GM19238 (cell line): ENCODE results near the gene ZNF132.
"Not testable (repeated sequence)": the region's sequence is repeated elsewhere in the genome, so short reads cannot be mapped to it uniquely, and the experiment has no call there.

Experiments used
- DNase-seq: peaks from one replicate; pipeline ENCODE4 v3.0.0; 2011; ENCODE audit warnings: low spot score; ENCODE audit not compliant: insufficient read length

Gene ZNF132

DNA sequence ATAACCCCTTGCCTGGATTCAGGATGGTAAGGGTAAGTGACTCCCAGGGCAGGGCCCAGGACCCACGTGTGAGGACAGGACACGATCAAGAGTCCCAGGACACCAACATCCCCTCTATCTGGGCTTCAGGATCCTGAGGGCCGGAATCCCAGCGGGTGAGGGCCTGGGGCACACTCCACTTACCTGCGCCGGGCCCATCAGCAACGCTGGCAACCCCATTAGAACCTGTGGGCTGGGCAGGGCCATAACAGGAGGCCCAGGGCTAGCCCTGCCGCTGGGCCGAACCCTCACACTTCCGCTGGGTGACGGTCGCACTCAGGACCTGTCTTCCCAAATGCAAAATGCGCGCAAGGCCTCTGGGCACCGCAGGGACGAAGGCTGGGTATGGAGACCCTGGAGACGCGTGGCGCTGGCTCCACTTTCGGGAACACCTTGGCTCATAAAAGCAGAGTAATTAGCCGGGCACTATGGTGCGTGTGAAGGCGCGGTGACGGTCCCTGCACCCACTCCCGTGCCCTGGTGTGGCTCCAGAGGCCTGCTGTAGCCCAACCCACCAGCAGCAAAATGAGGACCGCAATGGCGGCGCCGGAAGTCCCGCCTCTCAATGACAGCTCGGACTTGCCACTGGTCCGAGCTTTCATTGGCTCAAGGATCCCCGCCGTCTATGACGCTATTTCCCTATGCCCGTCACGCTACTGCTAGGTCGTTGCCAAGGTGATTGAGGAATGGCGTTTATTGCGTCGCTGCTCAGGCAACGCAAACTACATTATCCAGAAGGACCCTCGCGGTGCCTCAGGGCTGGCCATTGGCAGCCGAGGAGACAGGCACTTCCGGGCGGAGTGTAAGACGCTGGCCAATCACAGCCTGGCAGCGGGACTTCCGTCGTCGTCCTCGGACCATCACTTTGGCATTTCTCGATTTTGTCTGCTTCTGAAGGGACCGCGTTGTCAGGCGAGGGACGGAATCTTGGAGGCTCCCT, at the start of gene ZNF132:
ZNF132 (minus strand) TSS at position 578 of the 979 bp plus-strand sequence; CDS start at position 246, 332 bp downstream.
- DNase-seq, result peak; percentile 94

GRCh38 chr19:58484349-58484748, 44.4 kb upstream of the ZNF132 start:
- DNase-seq, result not testable (repeated sequence)

DNA sequence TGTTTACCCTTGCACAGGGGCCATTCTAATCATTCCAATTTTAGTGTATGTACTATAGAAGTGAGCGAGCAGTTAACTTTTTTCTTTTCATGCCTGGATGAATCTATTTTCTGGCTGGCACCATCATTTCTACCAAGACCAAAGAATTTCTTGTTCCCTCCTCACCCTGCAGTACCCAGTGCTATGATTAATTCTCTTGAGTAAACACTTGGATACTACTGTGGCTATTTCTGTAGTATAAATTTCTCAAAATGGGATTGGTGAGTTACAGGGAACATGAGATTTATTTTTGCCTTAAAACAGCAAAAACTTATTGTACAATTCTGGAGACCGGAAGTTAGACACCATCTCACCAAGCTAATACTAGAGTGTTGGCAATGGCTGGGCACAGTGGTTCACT, 43.8 kb upstream of the ZNF132 start:
- DNase-seq, result no peak

DNA sequence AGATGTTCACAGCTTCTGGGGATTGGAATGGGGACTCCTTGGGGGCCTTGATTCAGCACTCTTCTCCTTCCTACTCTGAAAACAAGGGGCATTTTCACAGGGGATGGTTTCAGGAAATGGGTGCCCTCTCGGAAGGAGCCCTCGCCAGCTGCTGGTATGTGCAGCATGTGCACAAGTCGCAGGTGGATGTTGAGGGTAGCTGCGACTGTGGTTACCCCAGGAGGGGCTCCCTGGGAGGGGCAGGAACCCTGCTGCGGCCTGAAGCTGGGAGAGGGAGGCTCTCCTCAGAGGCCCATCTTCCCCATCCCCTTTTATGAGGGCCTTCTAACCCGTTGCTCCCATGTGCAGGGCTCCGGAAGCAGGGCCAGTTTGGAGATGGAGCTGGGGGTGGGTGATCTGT, 42.4 kb upstream of the ZNF132 start:
- no peak for DNase-seq

DNA sequence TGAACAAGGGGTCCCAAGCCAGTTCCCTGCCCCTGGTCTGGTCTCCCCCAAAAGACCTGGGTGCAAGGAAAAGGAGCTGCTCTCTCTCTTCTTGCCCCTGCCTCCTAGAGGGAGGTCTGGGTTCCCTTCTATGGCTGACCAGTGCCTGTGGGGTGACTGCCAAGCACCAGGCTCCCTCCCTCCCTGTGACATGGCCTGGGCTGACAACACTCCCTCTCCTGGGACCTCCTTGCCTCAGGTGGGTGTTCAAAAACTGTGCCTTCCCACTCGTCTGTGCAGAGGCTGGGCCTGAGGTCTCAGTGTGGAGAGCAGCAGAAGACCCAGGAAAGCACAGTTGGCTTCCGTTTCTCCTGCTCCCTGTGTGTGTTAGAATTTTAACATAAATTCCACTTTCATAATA, 40.9 kb upstream of the ZNF132 start:
- no peak for DNase-seq

DNA sequence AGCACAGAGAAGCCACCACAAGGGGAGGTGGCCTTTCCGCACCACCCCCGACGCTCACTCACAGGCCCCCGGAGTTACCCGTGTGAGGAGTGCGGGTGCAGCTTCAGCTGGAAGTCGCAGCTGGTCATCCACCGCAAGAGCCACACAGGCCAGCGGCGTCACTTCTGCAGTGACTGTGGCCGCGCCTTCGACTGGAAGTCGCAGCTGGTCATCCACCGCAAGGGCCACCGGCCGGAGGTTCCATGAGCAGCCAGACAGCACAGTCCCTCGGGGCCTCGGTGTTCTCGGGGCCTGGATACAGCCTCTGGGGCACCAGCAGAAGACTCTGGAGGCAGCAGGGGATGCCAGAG, 40.5 kb upstream of the ZNF132 start:
- DNase-seq, result no peak

- DNase-seq, result no peak
These were observed 40.0 kb upstream of the ZNF132 start for GRCh38 chr19:58479736-58480480.

DNA sequence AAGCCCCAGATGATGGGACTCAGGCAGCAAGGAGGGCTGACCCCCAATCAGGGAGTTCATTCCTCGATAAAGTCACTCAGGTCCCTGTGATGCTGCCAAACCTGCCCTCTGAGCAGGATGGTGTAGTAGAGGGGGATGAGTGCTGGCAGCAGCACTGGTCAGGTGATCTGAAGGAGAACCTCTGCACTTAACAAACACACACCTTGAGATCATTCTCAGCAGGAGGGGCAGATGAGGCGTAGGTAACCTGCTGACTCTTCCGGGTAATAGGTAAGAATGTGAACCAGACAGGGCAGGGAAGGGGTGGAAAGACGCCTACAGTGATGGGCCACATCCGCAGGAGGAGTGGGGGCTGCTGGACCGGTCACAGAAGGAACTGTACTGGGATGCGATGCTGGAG, 39.4 kb upstream of the ZNF132 start:
- no peak for DNase-seq

DNA sequence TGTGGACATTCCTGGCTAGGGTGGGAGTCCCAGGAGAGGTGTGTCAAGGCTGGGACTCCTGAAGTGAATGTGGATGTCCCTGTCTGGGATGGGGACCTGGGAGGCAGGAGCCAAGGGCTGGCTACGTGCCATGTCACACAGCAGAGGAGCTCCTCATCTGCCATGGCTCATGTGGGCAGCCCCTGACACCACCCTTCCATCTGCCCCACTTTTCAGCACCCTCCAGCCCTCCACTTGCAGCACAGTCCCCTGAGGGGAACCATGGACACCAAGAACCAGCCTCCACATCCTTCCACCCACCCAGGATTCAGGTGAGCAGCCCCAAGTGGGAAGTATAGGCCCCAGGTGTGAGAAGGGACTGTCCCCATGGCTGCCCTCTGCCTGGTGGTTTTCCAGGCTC, 37.9 kb upstream of the ZNF132 start:
- no peak for DNase-seq

GRCh38 chr19:58477130-58477529, 37.2 kb upstream of the ZNF132 start:
- no peak for DNase-seq

DNA sequence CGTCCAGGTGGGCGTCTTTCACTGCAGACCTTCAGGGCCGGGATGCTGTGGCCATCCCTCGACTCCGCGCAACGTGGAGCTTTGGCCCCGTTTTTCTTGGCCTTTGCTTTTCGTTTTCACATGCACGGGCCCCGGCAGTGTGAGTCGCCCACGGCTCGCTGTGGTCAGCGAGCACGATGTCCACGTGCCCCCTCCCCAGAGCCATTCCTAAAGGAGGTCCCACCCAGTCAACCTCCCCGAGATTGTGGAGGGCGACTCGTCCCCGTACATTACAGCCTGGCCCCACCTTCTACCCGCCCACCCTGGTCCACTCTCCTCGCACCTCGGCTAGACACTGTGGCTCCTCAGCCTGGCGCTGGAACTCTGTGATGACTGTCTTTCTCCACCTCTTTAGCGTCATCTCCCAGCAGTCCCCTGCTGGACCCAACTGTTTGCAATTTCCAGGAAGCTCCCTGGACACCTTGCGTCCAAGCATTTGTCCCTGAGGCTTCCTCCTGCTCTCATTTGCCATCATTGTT, 36.6 kb upstream of the ZNF132 start:
- DNase-seq, result no peak

- DNase-seq, result peak; percentile 97
These were observed 36.0 kb upstream of the ZNF132 start, which contains the start of gene ZNF446 for GRCh38 chr19:58475714-58476497. TSS of gene ZNF446 (plus strand) at chr19:58476352. CDS start at chr19:58477219, 867 bp downstream.

- DNase-seq, result no peak
These were observed 35.2 kb upstream of the ZNF132 start for GRCh38 chr19:58474997-58475713.

GRCh38 chr19:58474291-58474996, 34.5 kb upstream of the ZNF132 start:
- DNase-seq, result no peak

GRCh38 chr19:58473775-58474174, 33.8 kb upstream of the ZNF132 start:
- no peak for DNase-seq

DNA sequence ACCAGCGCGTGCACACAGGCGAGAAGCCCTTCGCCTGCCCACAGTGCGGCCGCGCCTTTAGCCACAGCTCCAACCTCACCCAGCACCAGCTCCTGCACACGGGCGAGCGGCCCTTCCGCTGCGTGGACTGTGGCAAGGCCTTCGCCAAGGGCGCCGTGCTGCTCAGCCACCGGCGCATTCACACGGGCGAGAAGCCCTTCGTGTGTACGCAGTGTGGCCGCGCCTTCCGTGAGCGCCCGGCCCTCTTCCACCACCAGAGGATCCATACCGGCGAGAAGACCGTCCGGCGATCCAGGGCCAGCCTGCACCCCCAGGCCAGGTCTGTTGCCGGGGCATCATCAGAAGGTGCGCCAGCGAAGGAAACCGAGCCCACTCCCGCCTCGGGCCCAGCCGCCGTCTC, 31.8 kb upstream of the ZNF132 start:
- no peak for DNase-seq

GRCh38 chr19:58470837-58471543, 31.0 kb upstream of the ZNF132 start:
- not testable (repeated sequence) for DNase-seq

DNA sequence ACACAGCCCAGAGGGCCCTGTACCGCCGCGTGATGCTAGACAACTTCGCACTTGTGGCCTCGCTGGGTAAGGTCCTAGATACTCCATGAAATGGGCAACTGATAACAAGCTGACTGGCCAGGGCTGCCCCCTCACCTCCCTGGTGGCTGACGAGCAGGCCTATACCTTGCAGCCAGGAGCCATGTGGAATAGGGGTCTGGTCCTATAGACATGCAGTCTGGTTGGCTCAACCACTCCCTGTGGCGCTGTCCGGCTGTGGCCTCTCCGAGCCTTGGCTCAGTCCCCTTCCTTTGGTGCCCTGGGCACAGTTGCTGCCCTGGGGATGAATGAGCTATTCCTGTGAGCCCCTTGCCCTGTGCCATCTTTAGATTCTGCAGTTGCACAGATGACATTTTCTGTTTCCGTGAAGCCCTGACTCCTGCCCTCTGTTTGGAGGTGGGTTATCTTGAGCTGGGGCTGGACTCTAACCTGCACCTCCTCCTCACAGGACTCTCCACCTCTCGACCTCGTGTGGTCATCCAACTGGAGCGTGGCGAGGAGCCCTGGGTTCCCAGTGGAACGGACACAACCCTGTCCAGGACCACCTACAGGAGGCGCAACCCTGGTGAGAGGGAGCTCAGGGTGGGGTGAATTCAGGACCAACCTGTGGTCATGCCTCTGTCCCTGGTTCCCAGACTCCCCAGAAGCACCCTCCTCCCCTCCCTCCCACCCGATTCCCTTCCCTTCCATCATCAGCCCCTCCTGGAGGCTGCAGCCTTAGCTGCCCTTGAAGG, 29.5 kb upstream of the ZNF132 start:
- no peak for DNase-seq
